Measurements from ENCODE around the gene CD99.
"Not testable (repeated sequence)": the region's sequence is repeated elsewhere in the genome, so short reads cannot be mapped to it uniquely, and the experiment has no call there.

The CD99 gene

DNA sequence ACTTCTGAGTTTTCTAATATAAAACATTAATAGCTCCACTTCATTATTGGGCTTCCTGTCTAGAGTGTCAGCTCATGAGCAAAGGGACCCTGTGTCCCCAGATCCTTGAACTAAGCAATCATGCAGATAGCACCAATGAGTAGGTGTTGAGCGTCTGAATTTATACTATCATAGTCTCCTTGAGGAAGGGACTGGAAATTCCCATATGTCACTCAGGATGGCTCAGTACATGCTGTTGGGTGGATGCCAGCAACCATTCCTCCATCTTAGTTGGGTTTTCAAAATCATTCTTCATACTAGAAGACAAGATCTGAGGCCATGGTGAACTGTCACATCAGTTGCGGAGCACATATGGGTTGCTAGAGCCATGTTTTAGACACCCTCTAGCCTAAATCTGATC, 27.7 kb downstream of the CD99 start:
- no peak overlapping the region for H3K4me3 Mint-ChIP-seq
- peaks cover 86% of the 10 kb centered on the region for H3K36me3 Mint-ChIP-seq (ENCODE audit: low read depth)
- H3K27ac Mint-ChIP-seq, result peak overlapping the region; percentile 23
- H3K27me3 Mint-ChIP-seq, result no peaks in the 10 kb centered on the region
- H3K9me3 Mint-ChIP-seq, result no peaks in the 10 kb centered on the region
- peaks cover 43% of the 10 kb centered on the region for H3K4me1 Mint-ChIP-seq (ENCODE audit: low read depth)

DNA sequence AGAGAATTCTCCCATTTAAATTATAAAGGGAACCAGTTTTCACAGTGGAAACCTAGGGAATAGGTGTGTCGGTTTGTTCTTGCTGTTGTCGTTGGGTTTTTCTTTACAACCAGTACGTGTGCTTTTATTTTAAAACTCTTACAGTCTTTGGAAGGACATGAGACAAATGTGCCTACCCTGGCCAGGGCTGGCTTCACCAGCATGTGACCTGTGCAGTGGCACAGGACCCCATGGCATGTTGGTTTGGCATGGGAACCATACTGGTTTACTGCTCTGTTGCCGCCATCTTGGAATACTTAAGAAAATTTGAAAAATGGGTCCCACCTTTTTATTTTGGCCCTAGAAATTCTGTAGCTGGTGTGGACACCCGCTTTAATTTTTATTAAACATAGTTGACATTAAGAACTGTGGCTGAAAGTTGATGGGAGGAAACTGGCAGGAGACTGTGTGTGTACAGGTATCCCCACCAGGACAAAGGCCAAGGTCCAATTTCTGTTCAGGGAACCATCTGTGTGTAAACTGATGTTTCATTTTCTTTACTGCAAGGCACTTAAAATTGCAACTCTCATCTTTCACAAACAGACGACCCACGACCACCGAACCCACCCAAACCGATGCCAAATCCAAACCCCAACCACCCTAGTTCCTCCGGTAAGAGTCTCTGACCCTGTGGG, 28.8 kb downstream of the CD99 start:
- Mint-ChIP-seq H3K4me1 (ENCODE audit: low read depth) (peaks cover 32% of the 10 kb centered on the region), H3K9me3 (no peaks in the 10 kb centered on the region), H3K27me3 (no peaks in the 10 kb centered on the region), H3K27ac (no peak overlapping the region), H3K36me3 (ENCODE audit: low read depth) (peaks cover 80% of the 10 kb centered on the region), H3K4me3 (no peak overlapping the region)

DNA sequence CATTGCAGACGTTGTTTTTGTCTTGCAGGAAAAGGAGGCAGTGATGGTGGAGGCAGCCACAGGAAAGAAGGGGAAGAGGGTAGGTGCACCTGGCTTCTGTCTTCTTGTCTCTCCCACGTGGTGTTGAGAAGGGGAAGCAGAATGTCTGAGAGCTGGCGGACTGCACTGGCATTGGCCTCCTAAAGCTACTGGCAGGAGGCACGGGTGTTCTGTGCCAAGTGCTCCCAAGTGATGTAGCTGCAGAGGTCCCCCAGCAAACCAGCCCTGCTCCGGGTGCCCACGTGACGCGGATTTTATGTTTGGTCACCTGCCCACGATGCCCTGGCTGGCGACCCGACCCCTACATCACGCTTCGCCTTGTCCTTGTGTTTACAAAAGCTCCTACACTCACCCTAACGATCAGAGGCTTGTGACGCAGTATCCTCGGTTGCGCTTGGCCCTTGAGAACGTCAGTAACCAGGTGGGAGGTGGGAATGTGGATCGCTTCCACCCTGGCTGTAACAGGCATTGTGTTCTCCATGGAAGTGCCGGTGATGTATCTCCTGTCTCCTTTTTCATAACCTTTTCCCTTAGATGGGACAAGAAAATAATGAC, 32.3 kb downstream of the CD99 start:
- H3K27me3 Mint-ChIP-seq, result no peaks in the 10 kb centered on the region

DNA sequence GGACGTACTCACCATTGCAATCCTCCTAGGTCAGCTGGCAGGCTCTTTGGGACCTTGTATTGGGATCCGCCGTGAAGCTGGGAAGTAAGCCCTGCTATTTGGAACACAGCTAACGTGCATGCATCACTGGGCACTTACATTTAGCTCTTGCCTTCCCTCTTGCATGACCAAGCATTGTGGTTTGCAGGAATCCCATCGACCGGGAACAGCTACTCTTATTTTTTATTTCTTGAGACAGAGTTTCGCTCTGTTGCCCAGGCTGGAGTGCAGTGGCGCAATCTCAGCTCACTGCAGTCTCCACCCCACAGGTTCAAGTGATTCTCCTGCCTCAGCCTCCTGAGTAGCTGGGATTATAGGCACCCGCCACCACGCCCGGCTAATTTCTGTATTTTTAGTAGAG, 36.2 kb downstream of the CD99 start:
- not testable (repeated sequence) for H3K4me3 Mint-ChIP-seq; H3K9me3 Mint-ChIP-seq; H3K4me1 Mint-ChIP-seq (ENCODE audit: low read depth); H3K27me3 Mint-ChIP-seq; H3K27ac Mint-ChIP-seq
- H3K36me3 Mint-ChIP-seq (ENCODE audit: low read depth), result peaks cover 78% of the 10 kb centered on the region

More for the DNA sequence above, 32.3 kb downstream of the CD99 start:
- H3K4me3 Mint-ChIP-seq, result no peak overlapping the region
- H3K27ac Mint-ChIP-seq, result no peak overlapping the region
- H3K4me1 Mint-ChIP-seq (ENCODE audit: low read depth), result no peaks in the 10 kb centered on the region
- H3K9me3 Mint-ChIP-seq, result no peaks in the 10 kb centered on the region
- H3K36me3 Mint-ChIP-seq (ENCODE audit: low read depth), result peaks cover 77% of the 10 kb centered on the region

DNA sequence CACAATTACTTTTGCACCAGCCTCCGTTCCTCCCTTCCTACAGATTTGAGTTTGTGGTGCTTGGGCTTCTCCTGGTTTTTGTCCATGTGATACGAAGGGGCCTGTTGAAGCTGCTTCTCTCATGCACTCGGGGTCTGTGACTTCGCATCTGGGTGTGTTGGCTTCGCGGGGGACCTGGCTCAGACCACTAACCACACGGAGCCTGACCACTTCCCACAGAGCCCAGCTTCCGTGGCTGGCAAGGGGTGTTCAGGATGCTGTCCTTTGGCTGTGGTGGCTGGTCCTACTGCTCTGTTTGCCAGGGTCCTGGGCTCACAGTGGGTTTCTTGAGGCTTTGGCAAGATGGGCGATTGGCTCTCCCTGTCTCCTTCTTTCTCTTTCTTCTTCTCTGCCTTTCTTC, 41.0 kb downstream of the CD99 start:
- H3K9me3 Mint-ChIP-seq, result no peaks in the 10 kb centered on the region
- H3K36me3 Mint-ChIP-seq (ENCODE audit: low read depth), result peaks cover 71% of the 10 kb centered on the region
- no peak overlapping the region for H3K4me3 Mint-ChIP-seq
- H3K4me1 Mint-ChIP-seq (ENCODE audit: low read depth), result peaks cover 15% of the 10 kb centered on the region
- no peaks in the 10 kb centered on the region for H3K27me3 Mint-ChIP-seq
- H3K27ac Mint-ChIP-seq, result no peak overlapping the region

DNA sequence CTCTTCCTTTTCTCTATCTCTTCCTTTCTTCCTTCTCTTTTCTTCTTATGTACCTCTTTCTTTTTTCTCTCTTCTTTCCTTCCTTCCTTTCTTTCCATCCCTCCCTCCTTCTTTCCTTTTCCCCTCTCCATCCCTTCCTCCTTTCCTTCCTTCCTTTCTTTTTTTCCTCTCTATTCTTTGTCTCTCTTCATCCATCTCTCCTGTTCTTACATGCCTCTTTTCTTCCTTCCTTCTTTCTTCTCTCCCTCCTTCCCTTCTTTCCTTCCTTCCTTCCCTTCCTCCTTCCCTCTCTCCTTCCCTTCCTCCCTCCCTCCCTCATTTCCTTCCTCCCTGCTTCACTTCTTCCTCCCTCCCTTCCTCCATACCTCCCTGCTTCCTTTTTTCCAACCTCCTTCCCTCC, 41.6 kb downstream of the CD99 start:
- no peaks in the 10 kb centered on the region for H3K9me3 Mint-ChIP-seq
- peaks cover 15% of the 10 kb centered on the region for H3K4me1 Mint-ChIP-seq (ENCODE audit: low read depth)
- peak overlapping the region; percentile 61 for H3K27ac Mint-ChIP-seq
- peaks cover 66% of the 10 kb centered on the region for H3K36me3 Mint-ChIP-seq (ENCODE audit: low read depth)
- H3K4me3 Mint-ChIP-seq, result no peak overlapping the region
- no peaks in the 10 kb centered on the region for H3K27me3 Mint-ChIP-seq

DNA sequence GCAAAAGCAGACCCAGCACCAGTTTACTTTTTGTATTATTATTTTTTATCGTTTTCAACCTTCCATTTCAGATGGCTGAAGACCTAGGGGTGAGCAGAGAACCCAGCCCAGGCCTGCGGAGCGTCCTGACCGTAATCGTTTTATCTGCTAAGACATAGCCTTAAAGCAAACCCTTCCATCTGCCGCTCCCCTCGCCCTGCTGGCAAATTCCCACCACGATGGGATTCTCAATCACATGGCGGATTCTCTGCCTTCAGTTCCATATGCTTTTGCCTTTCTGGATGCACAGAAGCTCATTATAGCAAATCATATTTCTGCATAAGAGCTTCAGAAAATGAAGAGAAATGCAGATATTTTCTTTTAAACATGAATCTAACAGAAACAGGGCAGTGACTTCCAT, 42.2 kb downstream of the CD99 start:
- no peak overlapping the region for H3K27ac Mint-ChIP-seq
- H3K4me3 Mint-ChIP-seq, result no peak overlapping the region
- no peaks in the 10 kb centered on the region for H3K9me3 Mint-ChIP-seq
- H3K27me3 Mint-ChIP-seq, result no peaks in the 10 kb centered on the region
- H3K36me3 Mint-ChIP-seq (ENCODE audit: low read depth), result peaks cover 66% of the 10 kb centered on the region
- peaks cover 15% of the 10 kb centered on the region for H3K4me1 Mint-ChIP-seq (ENCODE audit: low read depth)

DNA sequence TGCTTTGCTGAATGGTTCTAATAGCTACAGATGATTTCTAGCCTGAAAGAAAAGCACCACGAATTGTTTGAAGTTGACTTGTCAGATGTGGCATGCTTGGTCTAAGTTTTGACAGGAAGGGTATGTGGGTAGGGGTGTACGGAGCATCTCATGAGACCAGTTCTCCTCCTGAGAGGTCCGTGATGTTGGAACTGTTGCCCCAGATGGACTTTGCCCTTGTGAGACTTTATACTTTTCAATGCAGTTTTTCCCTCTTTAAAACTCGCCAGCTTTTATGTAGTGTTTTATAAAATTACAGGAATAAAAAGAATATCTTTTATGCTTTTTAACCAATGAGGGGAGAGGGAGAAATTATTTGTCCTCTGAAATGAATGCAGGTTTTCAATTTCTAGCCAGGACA, 44.2 kb downstream of the CD99 start:
- Mint-ChIP-seq H3K4me1 (ENCODE audit: low read depth) (peaks cover 15% of the 10 kb centered on the region), H3K36me3 (ENCODE audit: low read depth) (peaks cover 56% of the 10 kb centered on the region), H3K4me3 (no peak overlapping the region), H3K27me3 (no peaks in the 10 kb centered on the region), H3K27ac (no peak overlapping the region), H3K9me3 (no peaks in the 10 kb centered on the region)

DNA sequence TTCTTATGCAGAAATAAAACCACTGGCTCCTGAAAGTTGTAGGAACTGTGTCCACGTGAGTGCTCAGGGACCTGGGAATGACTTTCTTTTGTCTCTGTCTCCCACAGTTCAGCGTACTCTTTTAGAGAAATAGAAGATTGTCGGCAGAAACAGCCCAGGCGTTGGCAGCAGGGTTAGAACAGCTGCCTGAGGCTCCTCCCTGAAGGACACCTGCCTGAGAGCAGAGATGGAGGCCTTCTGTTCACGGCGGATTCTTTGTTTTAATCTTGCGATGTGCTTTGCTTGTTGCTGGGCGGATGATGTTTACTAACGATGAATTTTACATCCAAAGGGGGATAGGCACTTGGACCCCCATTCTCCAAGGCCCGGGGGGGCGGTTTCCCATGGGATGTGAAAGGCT, 49.6 kb downstream of the CD99 start:
- Mint-ChIP-seq H3K9me3 (no peaks in the 10 kb centered on the region), H3K36me3 (ENCODE audit: low read depth) (peaks cover 47% of the 10 kb centered on the region), H3K4me3 (no peak overlapping the region), H3K4me1 (ENCODE audit: low read depth) (peaks cover 1% of the 10 kb centered on the region), H3K27me3 (no peaks in the 10 kb centered on the region), H3K27ac (peak overlapping the region; percentile 12)

DNA sequence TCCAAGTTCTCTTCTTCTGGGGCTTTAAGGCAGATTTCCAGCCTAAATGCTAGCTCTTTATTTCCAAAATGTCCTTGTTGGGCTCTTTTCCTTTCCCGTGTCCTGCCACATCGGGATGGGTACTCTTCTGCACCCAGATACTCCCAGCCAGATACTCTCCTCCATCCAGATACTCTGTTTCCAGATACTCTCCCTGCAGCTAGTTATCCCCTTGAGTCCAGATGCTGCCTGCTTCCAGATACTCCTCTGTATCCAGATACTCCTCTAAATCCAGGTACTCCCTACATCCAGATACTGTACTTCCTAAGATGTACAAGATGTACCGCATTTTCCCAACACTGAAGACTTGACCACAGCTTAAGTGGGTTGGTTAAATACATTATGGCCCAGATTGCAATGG, 50.3 kb downstream of the CD99 start:
- Mint-ChIP-seq H3K9me3 (no peaks in the 10 kb centered on the region), H3K36me3 (ENCODE audit: low read depth) (peaks cover 41% of the 10 kb centered on the region), H3K4me3 (no peak overlapping the region), H3K4me1 (ENCODE audit: low read depth) (no peaks in the 10 kb centered on the region), H3K27me3 (no peaks in the 10 kb centered on the region), H3K27ac (no peak overlapping the region)

DNA sequence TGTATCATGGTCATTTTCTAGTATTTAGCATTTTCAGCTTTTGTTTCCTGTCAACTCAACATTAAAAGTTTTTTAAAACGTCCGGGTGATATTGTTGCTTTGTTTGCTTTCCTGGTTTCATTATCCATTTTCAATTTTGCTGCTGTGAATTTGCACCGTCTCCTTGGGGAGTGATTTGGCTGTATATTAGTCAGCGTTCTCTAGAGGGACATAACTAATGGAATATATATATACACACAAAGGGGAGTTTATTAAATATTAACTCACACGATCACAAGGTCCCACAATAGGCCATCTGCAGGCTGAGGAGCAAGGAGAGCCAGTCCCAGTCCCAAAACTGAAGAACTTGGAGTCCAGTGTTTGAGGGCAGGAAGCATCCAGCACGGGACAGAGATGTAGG, 55.2 kb downstream of the CD99 start:
- not testable (repeated sequence) for H3K27me3 Mint-ChIP-seq; H3K9me3 Mint-ChIP-seq; H3K4me3 Mint-ChIP-seq; H3K4me1 Mint-ChIP-seq (ENCODE audit: low read depth)
- Mint-ChIP-seq H3K36me3 (ENCODE audit: low read depth) (peaks cover 20% of the 10 kb centered on the region), H3K27ac (peak overlapping the region; percentile 3)

DNA sequence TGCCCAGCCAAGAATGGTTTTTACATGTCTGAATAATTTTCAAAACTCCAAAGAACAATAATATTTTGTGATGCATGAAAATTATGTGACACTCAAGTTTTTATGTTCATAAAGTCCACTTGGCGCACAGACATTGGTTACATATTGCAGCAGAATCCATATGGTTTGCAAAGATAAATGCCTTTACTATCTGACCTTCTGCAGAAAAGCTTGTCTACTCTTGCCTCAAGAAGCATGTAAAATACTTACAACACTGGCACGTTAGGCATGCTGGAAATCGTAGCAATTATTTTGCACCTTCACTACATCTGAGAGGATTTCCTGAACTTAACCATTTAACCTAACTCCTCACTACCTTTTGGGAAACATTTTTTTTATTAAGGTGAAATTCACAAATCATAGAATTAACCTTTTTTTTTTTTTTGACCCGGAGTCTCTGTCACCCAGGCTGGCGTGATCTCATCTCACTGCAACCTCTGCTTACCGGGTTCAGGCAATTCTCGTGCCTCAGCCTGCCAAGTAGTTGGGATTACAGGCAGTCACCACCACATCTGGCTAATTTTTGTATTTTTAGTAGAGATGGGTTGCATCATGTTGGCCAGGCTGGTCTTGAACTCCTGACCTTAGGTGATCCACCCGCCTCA, 57.2 kb downstream of the CD99 start:
- Mint-ChIP-seq H3K36me3 (ENCODE audit: low read depth) (peaks cover 5% of the 10 kb centered on the region), H3K4me1 (ENCODE audit: low read depth) (no peaks in the 10 kb centered on the region), H3K9me3 (no peaks in the 10 kb centered on the region), H3K27ac (no peak overlapping the region), H3K4me3 (no peak overlapping the region), H3K27me3 (no peaks in the 10 kb centered on the region)

DNA sequence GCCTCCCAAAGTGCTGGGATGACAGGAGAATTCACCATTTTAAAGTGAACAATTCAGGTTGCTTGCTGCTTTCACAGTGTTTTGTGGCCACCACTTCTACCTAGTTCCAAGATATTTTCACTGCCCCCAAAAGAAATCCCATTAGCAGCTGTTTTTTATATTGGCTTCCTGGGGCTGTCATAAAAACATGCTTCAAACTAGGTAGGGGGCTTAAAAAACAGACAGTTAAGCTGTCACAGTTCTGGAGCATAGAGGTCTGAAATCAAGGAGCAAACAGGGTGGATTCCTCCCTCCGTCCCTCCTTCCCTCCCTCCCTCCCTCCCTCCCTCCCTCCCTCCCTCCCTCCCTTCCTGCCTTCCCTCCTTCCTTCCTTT, 57.7 kb downstream of the CD99 start:
- Mint-ChIP-seq H3K4me3 (no peak overlapping the region), H3K27me3 (no peaks in the 10 kb centered on the region), H3K4me1 (ENCODE audit: low read depth) (no peaks in the 10 kb centered on the region), H3K27ac (no peak overlapping the region), H3K36me3 (ENCODE audit: low read depth) (peaks cover 2% of the 10 kb centered on the region), H3K9me3 (no peaks in the 10 kb centered on the region)

DNA sequence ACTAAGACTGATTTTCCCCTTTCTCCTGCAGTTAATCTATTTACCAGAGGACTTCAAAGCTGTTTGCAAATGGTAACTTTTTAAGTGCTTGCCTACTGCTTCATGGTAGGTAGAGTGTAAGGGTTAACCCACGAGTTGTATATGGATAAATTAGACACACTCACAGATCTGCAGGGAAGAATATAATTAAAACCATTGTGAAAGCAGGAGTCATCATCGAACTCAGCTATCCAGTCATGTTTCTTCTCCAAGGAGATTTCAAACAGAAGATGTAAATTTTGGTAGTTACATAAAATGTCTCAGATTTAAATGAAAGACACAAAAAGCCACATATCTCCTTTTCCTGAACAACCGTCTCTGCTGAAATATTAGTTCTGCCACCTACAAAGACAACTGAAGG, 60.2 kb downstream of the CD99 start:
- Mint-ChIP-seq H3K27ac (no peak overlapping the region), H3K9me3 (no peaks in the 10 kb centered on the region), H3K27me3 (no peaks in the 10 kb centered on the region), H3K4me3 (no peak overlapping the region), H3K36me3 (ENCODE audit: low read depth) (no peaks in the 10 kb centered on the region), H3K4me1 (ENCODE audit: low read depth) (no peaks in the 10 kb centered on the region)

DNA sequence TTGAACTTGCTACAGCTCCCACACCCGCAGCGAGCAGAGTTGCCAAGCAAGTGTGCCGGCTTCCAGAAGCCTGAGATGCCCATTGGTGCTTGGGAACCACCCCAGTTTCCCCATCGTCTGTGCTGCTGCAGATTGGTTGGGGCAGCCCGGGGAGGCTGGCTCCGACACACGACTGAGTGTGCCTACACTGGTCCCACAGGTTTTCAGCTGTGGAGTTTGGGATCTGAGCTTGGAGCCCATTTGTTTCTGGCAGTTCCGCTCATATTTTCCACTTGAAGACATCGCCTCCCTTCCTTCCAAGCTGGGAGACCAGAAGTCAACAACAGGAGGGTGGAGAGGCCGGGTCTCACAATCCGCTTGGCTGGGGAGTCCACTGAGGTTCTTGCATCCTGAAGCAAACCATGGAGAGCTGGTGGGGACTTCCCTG, 60.8 kb downstream of the CD99 start, which contains the start of gene XG:
Gene XG, plus strand, starts transcription at position 167 of the 427 bp plus-strand sequence. Its CDS starts 235 bp downstream, at position 402.
- not testable (repeated sequence) for H3K36me3 Mint-ChIP-seq (ENCODE audit: low read depth); H3K27me3 Mint-ChIP-seq; H3K9me3 Mint-ChIP-seq; H3K4me3 Mint-ChIP-seq; H3K4me1 Mint-ChIP-seq (ENCODE audit: low read depth); H3K27ac Mint-ChIP-seq

DNA sequence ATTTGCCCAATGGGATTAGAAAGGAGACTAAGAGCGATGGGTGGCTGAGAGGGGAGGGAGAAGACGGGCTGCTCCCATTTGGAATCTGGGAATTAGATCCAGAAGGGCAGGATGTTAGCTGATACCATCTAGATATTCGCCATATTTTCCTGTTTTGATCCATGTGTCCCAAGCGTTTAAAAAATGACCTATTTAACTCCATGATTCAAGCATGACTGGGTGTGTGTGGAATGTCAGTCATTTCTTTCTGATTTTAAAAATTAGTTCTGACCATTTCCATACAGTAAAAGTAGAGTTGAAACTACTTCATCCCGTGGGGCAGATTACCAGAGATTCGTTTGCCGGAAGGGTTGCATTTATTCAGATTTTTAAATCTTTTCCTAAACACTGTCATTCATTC, 61.3 kb downstream of the CD99 start:
- H3K4me3 Mint-ChIP-seq; H3K4me1 Mint-ChIP-seq (ENCODE audit: low read depth); H3K36me3 Mint-ChIP-seq (ENCODE audit: low read depth); H3K9me3 Mint-ChIP-seq; H3K27me3 Mint-ChIP-seq; H3K27ac Mint-ChIP-seq: not testable (repeated sequence)

Measured in stimulated activated naive CD8-positive, alpha-beta T cell treated with anti-CD3 and anti-CD28 coated beads, Interleukin-15, Interleukin-2, amounts not matched to agents 100 ng/mL and 50 ng/mL, for 24 hours (primary cell).